GM06990 (cell line): ENCODE measurements around the gene RET.

Experiments used
- DNase-seq: peaks from one replicate; pipeline ENCODE4 v3.0.0-alpha.2; 2011; ENCODE audit not compliant: insufficient read length; ENCODE audit errors: extremely low read depth
- H3K27me3 ChIP-seq: replicated peaks from 2 replicates; pipeline ENCODE4 v1.6.0; 2011; ENCODE audit warnings: low read length; ENCODE audit not compliant: control insufficient read depth, insufficient read depth
- H3K36me3 ChIP-seq: 2 replicates; pipeline ENCODE4 v1.5.1; 2011; ENCODE audit warnings: low read length; ENCODE audit not compliant: control insufficient read depth, insufficient read depth
- H3K4me3 ChIP-seq: replicated peaks from 2 replicates; pipeline ENCODE4 v1.5.1; 2011; ENCODE audit warnings: low read depth, mild to moderate bottlenecking, control low read depth, low read length
- TF ChIP-seq, protein P1 (sequence below): IDR thresholded peaks from 2 replicates; pipeline ENCODE4 v1.5.1; 2011; ENCODE audit warnings: low read length, control low read depth, mild to moderate bottlenecking, inconsistent platforms; ENCODE audit not compliant: insufficient read depth, poor library complexity, severe bottlenecking

Gene RET

DNA sequence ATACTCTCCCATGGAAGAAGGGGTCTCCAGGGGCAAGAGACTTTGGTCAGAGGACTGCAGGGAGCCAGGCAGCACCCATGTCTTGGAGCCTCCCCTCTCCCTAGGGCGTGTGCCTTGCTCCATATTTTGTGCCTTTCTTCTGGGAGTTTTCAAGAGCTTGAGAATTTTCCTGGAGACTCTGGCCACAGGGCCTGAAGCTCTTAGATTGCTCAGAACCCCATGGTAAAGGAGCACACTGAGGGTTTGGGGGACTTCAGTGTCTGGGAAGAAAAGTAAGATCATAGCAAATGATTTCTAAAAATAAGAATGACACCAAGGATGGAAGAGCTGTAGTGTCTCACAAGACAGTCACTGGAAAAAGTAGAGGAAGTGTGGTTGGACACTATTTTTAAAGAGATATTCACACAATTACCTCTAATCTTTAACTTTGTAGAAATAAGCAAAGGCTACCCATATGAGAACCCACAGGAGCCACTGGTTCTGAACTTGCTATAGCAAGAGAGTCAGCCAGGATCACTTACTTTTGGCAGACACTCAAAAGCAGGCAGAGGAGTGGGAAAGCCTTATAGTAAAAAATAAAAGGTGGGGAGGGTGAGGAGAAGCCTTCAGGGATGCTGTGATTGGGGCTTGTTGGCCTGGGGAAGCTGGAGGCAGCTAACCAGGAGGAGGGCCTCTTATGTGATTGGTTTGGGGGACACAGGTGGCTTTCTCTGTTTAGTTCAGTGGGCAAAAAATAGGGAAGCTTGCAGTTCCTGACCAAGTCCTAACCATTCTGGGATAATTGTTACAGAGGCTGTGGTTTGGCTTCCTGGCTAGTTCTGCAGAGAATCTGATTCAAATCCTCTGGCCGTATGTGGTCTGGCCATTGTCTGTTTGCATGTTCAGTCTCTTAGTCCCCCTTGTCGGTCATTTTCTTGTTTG lies 56.3 kb downstream of the RET start:
- no peak for DNase-seq
- Histone ChIP-seq H3K36me3 (no peaks in the 10 kb centered on the region), H3K4me3 (no peak overlapping the region), H3K27me3 (no peaks in the 10 kb centered on the region)
- TF ChIP-seq, protein P1, sequence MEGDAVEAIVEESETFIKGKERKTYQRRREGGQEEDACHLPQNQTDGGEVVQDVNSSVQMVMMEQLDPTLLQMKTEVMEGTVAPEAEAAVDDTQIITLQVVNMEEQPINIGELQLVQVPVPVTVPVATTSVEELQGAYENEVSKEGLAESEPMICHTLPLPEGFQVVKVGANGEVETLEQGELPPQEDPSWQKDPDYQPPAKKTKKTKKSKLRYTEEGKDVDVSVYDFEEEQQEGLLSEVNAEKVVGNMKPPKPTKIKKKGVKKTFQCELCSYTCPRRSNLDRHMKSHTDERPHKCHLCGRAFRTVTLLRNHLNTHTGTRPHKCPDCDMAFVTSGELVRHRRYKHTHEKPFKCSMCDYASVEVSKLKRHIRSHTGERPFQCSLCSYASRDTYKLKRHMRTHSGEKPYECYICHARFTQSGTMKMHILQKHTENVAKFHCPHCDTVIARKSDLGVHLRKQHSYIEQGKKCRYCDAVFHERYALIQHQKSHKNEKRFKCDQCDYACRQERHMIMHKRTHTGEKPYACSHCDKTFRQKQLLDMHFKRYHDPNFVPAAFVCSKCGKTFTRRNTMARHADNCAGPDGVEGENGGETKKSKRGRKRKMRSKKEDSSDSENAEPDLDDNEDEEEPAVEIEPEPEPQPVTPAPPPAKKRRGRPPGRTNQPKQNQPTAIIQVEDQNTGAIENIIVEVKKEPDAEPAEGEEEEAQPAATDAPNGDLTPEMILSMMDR: no peak

DNA sequence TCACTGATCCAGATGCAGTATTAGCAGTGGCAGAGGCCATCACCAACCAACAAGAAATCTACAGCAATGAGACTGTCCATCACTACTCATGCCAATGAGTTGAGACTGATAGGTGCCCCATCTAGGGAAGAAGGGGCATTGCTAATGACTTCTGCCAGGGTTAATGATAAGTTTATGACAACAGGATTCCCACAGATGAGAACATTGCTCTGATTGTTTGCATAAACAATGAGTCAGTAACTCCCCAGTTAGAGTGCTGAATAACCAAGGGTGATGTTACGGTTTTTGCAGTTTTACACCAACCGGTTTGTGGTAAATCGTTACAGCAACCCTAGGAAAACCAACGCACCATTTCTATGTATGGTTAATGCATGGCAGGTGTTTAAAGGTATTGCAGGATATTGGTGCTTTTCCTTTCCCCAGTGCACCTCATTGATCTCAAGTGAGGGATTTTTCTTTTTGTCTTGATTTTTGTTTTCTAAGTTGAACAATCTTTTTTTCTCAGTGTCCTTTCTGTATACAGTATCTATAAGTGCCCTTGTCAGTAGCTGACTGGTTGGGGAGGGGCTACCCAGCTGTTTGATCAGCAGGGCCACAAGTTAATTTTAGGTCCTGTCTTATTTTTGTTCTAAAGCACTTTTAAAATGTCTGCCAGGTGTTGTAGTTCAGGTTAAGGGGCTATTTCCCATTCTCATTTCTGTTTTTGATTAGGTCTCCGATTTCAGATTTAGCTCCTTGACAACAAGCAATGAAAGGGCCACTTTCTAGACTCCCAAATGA lies 57.4 kb downstream of the RET start:
- Histone ChIP-seq H3K4me3 (no peak overlapping the region), H3K36me3 (no peaks in the 10 kb centered on the region), H3K27me3 (no peaks in the 10 kb centered on the region)
- TF ChIP-seq, protein P1: no peak
- no peak for DNase-seq

DNA sequence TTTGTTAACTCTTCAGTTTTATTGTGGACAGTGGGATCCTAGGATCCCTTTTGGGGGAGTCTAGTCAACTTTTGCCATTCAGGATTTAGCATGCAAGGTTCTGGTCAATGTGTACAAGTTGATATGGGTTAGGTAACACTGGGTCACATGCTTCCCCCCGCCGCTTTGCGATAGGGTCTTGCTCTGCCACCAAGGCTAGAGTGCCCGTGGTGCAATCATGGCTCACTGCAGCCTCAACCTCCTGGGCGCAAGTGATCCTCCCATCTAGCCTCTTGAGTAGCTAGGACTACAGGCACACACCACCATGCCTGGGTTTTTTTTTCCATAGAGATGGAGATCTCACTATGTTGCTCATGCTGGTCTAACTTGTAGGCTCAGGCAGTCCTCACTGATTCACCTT lies 58.2 kb downstream of the RET start:
- no peaks in the 10 kb centered on the region for H3K27me3 ChIP-seq
- no peaks in the 10 kb centered on the region for H3K36me3 ChIP-seq
- TF ChIP-seq, protein P1: no peak
- no peak overlapping the region for H3K4me3 ChIP-seq
- DNase-seq: no peak

DNA sequence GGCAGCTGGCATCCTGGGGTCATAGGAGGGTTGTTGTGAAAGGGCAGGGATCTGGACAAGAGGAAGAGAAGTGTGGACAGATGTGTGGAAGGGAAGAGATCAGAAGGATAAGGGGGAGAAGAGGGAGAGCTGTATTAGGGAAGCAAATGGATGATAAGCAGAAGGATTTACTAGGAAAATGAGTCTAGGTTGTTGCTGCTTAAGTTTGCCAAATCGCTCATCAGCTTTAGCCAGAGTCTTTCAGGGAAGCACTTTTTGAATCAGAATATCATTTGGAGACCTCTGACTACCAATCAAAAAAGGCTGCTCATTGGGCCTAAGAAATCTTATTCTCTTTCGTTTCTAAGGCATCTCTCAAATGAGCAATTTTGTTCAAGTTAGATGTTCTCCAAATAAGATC lies 58.8 kb downstream of the RET start:
- DNase-seq: no peak
- Histone ChIP-seq H3K27me3 (no peaks in the 10 kb centered on the region), H3K36me3 (no peaks in the 10 kb centered on the region), H3K4me3 (no peak overlapping the region)
- TF ChIP-seq, protein P1: no peak

DNA sequence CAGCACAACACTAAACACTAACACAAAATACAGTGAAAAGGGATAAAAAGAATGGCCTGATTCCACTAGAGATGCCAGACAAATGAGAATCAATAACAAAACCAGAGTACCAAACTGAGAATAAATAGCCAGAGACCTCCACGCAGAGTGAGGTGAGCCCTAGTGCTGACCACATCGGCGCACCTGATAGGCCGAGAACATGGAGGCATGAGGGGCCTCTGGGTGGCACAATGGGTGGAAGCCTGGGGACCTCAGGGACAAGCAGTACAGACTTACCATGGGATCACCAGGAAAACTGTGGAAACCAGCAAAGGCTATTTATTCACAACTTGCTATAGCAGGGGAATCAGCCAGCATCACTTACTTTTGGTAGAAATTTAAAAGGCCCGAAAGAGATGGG lies 59.6 kb downstream of the RET start:
- H3K36me3 ChIP-seq: no peaks in the 10 kb centered on the region
- DNase-seq: no peak
- H3K4me3 ChIP-seq: no peak overlapping the region
- no peaks in the 10 kb centered on the region for H3K27me3 ChIP-seq
- TF ChIP-seq, protein P1: no peak
